ENCODE data around the gene LGALS9C.
"Not testable (repeated sequence)": the region's sequence is repeated elsewhere in the genome, so short reads cannot be mapped to it uniquely, and the experiment has no call there.

LGALS9C gene

DNA sequence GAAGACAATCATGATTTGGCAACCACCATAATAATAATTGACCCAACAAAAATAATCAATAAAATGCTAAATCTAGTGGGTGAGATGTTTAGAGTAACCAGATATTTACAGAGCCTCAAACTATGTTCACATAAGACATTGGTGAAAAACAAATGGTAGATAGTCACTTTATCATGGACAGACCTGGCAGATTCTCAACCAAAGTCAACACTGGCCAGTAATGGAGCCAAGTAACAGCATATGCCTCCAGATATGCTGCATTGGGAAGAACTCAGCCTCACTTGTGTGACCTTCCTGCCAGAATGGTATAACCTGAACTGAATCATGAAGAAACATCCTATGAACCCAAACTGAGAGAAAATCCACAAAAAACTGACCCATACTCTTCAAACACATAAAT lies 53.8 kb downstream of the LGALS9C start:
- not testable (repeated sequence) for DNase-seq (ENCODE audit: low read depth)

DNA sequence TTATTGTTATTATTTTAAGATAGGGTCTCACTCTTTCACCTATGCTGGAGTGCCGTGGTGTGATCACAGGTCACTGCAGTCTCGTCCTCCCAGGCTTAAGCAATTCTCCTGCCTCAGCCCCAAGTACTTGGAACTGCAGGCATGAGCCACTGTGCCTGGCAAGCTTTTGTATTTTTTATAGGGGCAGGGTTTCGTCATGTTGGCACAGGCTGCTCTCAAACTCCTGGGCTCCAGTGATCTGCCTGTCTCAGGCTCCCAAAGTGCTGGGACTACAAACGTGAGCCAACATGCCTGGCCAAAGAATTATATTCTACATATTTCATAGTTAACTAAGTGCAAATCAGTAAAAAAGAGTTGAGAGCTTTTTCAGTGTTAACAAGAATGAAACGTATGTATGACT lies 65.6 kb downstream of the LGALS9C start:
- DNase-seq (ENCODE audit: low read depth) = not testable (repeated sequence)

DNA sequence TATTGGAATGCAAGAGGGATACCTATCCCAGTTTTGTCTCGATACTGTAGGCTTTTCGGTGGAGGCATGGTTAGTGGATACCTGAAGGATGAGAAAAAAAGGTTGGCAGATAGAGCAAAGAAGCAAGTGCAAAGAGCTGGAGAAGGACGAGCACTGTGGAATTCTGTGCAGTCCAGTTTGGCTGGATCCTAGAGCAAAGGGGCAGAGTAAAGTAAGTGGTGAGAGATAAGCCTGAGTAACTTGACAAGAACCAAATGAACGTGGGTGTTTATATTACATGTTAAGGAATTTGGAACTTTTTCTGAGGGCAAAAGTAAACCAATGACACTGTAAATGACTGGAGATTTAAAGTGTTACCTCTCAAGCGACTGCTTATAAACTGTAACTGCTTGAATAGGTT lies 66.3 kb downstream of the LGALS9C start:
- not testable (repeated sequence) for DNase-seq (ENCODE audit: low read depth)
